Osteocyte (in vitro differentiated cells): ENCODE measurements around the gene PHF21A. TPM values are rescaled to one million over a fixed set of nuclear protein-coding genes. Genes with fewer than 3 reads are reported as not detected.
"Not testable (repeated sequence)": the region's sequence is repeated elsewhere in the genome, so short reads cannot be mapped to it uniquely, and the experiment has no call there.

Source experiments
- DNase-seq: peaks from one replicate; pipeline ENCODE4 v3.0.0; 2021; ENCODE audit warnings: mixed read lengths; ENCODE audit not compliant: unreplicated experiment; ENCODE audit errors: extremely low spot score
- H3K27ac Mint-ChIP-seq: one replicate; pipeline ENCODE4 v1.8.0; 2021; ENCODE audit warnings: mild to moderate bottlenecking, mixed read lengths; ENCODE audit not compliant: unreplicated experiment
- H3K27me3 Mint-ChIP-seq: one replicate; pipeline ENCODE4 v1.8.0; 2021; ENCODE audit warnings: mixed read lengths; ENCODE audit not compliant: unreplicated experiment
- H3K36me3 Mint-ChIP-seq: one replicate; pipeline ENCODE4 v1.8.0; 2021; ENCODE audit warnings: mixed read lengths; ENCODE audit not compliant: unreplicated experiment
- H3K4me1 Mint-ChIP-seq: one replicate; pipeline ENCODE4 v1.8.0; 2021; ENCODE audit warnings: mixed read lengths; ENCODE audit not compliant: unreplicated experiment
- H3K4me3 Mint-ChIP-seq: one replicate; pipeline ENCODE4 v1.8.0; 2021; ENCODE audit warnings: mild to moderate bottlenecking, moderate library complexity, mixed read lengths; ENCODE audit not compliant: unreplicated experiment
- H3K9me3 Mint-ChIP-seq: one replicate; pipeline ENCODE4 v1.8.0; 2021; ENCODE audit warnings: mixed read lengths; ENCODE audit not compliant: unreplicated experiment
- total RNA-seq: library from RNA; stranded (reverse); gene quantifications from 2 replicates; pipeline ENCODE4 v1.2.1, GENCODE V29; 2021
- TF ChIP-seq, protein P1 (sequence below): fragments of 200-600 bp; sonication (generic); IDR thresholded peaks from 2 replicates; pipeline ENCODE4 v1.5.0; 2021; ENCODE audit warnings: antibody characterized with exemption, mild to moderate bottlenecking, moderate library complexity

Gene PHF21A
- total RNA-seq, 1 donor from 2014 or later = 40.8 TPM

DNA sequence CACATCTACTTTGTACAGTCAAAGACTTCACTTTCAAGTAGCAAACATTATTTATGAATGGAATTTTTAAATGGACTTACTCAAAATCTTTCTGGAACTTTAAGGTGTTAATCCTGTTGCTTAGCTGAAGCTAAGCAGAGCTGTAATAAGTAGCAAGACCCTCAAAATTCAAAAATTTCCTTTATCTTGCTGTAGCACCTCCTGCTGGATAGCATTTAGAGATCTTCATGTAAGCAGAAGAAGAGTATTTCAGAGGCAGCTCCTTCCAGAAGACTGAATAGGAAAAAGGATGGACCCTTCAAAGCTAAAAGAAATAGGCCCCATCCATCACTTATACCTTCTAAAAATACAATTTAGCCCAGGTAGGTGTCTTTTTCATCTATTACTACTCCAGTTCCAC lies 3.4 kb downstream of the PHF21A start:
- DNase-seq = no peak
- no peak overlapping the region for H3K27ac Mint-ChIP-seq

DNA sequence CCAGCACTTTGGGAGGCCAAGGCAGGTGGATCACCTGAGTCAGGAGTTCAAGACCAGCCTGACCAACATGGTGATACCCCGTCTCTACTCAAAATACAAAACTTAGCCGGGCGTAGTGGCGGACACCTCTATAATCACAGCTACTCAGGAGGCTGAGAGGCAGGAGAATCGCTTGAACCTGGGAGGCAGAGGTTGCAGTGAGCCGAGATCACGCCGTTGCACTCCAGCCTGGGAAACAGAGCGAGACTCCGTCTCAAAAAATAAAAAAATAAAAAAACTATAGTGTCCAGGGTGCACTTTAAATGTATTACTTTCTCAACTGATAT lies 4.6 kb downstream of the PHF21A start:
- not testable (repeated sequence) for H3K27ac Mint-ChIP-seq, H3K27me3 Mint-ChIP-seq, H3K9me3 Mint-ChIP-seq, H3K4me3 Mint-ChIP-seq, DNase-seq, H3K36me3 Mint-ChIP-seq
- peaks cover 49% of the 10 kb centered on the region for H3K4me1 Mint-ChIP-seq

More for the DNA sequence above, 3.4 kb downstream of the PHF21A start:
- Mint-ChIP-seq H3K9me3 (no peaks in the 10 kb centered on the region), H3K36me3 (peaks cover 2% of the 10 kb centered on the region), H3K4me3 (peak overlapping the region; percentile 94), H3K27me3 (no peaks in the 10 kb centered on the region), H3K4me1 (peaks cover 49% of the 10 kb centered on the region)
- TF ChIP-seq, protein P1, sequence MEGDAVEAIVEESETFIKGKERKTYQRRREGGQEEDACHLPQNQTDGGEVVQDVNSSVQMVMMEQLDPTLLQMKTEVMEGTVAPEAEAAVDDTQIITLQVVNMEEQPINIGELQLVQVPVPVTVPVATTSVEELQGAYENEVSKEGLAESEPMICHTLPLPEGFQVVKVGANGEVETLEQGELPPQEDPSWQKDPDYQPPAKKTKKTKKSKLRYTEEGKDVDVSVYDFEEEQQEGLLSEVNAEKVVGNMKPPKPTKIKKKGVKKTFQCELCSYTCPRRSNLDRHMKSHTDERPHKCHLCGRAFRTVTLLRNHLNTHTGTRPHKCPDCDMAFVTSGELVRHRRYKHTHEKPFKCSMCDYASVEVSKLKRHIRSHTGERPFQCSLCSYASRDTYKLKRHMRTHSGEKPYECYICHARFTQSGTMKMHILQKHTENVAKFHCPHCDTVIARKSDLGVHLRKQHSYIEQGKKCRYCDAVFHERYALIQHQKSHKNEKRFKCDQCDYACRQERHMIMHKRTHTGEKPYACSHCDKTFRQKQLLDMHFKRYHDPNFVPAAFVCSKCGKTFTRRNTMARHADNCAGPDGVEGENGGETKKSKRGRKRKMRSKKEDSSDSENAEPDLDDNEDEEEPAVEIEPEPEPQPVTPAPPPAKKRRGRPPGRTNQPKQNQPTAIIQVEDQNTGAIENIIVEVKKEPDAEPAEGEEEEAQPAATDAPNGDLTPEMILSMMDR = peak; percentile 47

DNA sequence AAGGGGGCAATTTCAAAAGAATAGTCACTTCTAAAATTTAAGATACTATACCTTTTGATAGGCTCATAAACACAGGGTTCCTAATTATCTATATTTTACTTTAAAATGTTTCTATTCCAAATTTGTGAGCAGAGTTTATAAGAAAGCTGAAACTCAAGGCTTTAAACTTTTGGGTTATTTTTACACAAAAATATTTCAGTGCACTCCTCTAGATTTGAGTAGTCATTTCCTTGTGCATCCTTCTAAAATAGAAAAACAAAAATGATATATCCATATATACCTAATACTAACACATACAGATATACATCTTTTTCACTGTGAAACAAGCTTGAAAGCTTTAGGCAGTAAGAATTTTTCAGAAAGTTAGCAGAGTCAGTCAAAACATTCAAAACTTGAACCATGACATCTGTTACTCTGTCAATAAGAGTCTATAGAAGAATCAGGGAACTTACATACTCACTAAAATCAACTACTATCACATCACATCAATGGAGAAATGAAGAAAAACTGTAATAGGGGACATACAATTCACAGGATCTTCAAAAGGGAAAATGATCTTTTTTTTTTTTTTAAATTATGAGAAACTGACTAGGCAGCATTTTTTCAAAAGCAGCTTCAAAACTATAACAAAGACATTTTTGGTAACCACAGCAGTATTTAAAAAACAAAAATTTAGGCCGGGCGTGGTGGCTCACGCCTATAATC lies 5.1 kb downstream of the PHF21A start:
- Mint-ChIP-seq H3K4me1 (peaks cover 49% of the 10 kb centered on the region), H3K36me3 (peaks cover 2% of the 10 kb centered on the region), H3K4me3 (no peak overlapping the region), H3K9me3 (no peaks in the 10 kb centered on the region), H3K27me3 (no peaks in the 10 kb centered on the region), H3K27ac (no peak overlapping the region)
- TF ChIP-seq, protein P1 = no peak
- no peak for DNase-seq

DNA sequence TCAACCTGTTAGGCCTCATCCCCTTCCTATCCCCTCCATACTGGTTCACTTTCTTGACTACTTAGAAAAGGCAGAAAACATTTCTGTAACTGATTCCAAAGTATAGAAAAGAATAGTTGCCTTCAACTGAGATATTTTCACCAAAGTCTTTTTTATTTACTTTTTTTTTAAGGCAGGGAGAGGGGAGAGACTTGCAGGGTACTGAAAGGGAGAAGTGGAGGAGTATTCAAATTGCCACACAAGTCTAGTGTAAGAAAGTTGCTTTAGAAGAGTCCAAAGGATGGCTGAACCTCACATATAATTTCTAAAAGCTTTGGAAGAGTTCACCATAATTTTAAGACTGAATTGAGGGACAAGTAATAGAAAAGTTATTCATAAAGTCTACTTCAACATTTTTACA lies 6.3 kb downstream of the PHF21A start:
- no peak for DNase-seq
- no peaks in the 10 kb centered on the region for H3K9me3 Mint-ChIP-seq
- peaks cover 2% of the 10 kb centered on the region for H3K36me3 Mint-ChIP-seq
- H3K4me1 Mint-ChIP-seq = peaks cover 49% of the 10 kb centered on the region
- H3K4me3 Mint-ChIP-seq = no peak overlapping the region
- TF ChIP-seq, protein P1 = no peak
- H3K27me3 Mint-ChIP-seq = no peaks in the 10 kb centered on the region
- peak overlapping the region; percentile 27 for H3K27ac Mint-ChIP-seq

DNA sequence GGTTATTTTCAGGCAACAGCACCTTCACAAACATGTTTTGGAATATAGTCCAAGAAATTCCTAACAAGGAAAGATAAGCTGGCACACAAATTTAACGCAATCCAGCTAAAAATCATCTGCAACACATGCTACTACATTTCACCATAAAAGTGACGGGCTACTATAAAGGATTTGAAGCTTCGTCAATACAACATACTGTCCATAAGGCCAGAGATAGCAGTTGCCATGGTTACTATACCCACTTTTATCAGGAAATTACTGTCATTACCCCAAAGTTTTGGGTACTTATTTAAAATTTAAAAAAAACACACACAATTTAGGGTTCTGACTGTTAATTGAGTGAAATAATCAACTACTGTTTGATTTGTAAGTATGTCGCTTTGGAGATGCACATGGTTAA lies 6.9 kb downstream of the PHF21A start:
- no peak for DNase-seq
- H3K4me1 Mint-ChIP-seq = peaks cover 47% of the 10 kb centered on the region
- TF ChIP-seq, protein P1 = no peak
- no peak overlapping the region for H3K27ac Mint-ChIP-seq
- H3K27me3 Mint-ChIP-seq = no peaks in the 10 kb centered on the region
- H3K36me3 Mint-ChIP-seq = peaks cover 2% of the 10 kb centered on the region
- H3K4me3 Mint-ChIP-seq = no peak overlapping the region
- H3K9me3 Mint-ChIP-seq = no peaks in the 10 kb centered on the region
